NT2/D1 (cell line): Measurements from ENCODE around the gene RASSF6.

Experiments
- SUZ12 ChIP-seq: IDR thresholded peaks from 2 replicates; pipeline ENCODE4 v1.6.1; 2011; ENCODE audit not compliant: insufficient read length, insufficient read depth; ENCODE audit errors: extremely low read depth
- YY1 ChIP-seq: IDR thresholded peaks from 2 replicates; pipeline ENCODE4 v1.6.1; 2011; ENCODE audit not compliant: insufficient read length, insufficient read depth
- ZNF274 ChIP-seq: IDR thresholded peaks from 2 replicates; pipeline ENCODE4 v1.6.1; 2011; ENCODE audit warnings: mild to moderate bottlenecking, low read depth, low read length

DNA sequence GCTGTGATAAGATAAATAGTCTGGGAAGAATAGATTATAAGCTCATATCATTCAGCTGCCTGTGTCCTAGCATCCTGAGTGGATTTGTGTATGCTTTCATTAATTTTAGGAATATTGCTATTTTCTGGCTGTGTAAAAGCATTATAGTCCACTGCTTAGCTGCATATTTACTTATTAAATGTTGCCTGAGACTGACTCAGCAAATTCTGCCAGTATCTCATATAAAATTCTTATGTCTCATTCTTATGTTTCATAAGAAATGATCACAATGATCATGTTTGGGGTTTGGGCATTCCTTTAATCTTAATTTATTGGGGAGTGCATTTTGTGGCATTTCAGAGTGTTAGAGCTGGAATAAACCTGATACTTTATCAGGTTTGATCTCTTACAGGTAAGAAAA is 34.9 kb downstream of the RASSF6 start:
- TF ChIP-seq YY1: no peak
- TF ChIP-seq ZNF274: no peak
- no peak for TF ChIP-seq SUZ12
